Cardiac muscle cell (in vitro differentiated cells and primary cell): ENCODE results near the gene PEPD. TPM values are rescaled to one million over a fixed set of nuclear protein-coding genes. Genes with fewer than 3 reads are reported as not detected.

Experiments
- DNase-seq, 2 donors: peaks; one replicate each; pipeline versions ENCODE4 v3.0.0 to v3.0.0-alpha.2; 2010 to 2017; ENCODE audit warnings: low read depth in 1 of 2, low spot score in 1 of 2
- H3K27ac ChIP-seq: fragments of 200-600 bp; sonication (generic); 2 replicates; pipeline ENCODE4 v1.5.1; 2016
- H3K27me3 ChIP-seq: fragments of 200-600 bp; sonication (generic); 2 replicates; pipeline ENCODE4 v1.6.0; 2016; ENCODE audit warnings: control low read depth
- H3K36me3 ChIP-seq: fragments of 200-600 bp; sonication (generic); 2 replicates; pipeline ENCODE4 v1.5.1; 2016; ENCODE audit warnings: control low read depth
- H3K4me1 ChIP-seq: fragments of 200-600 bp; sonication (generic); 2 replicates; pipeline ENCODE4 v1.8.1; 2017; ENCODE audit warnings: low read depth, mild to moderate bottlenecking, mixed run types
- H3K4me3 ChIP-seq: fragments of 200-600 bp; sonication (generic); 2 replicates; pipeline ENCODE4 v1.5.1; 2016; ENCODE audit warnings: mild to moderate bottlenecking
- H3K9me3 ChIP-seq: fragments of 200-600 bp; sonication (generic); 2 replicates; pipeline ENCODE4 v1.5.1; 2017; ENCODE audit warnings: low read depth, mild to moderate bottlenecking, control low read depth
- polyA plus RNA-seq: library from polyadenylated mRNA; unstranded; fragments of >200 nt; fragmentation: Nextera tagmentation; extraction: Ambion mirVana; gene quantifications from 2 replicates; pipeline ENCODE4 v1.2.1, GENCODE V29; 2016
- total RNA-seq: library from RNA; depleted of rRNA; stranded (reverse); fragments of >200 nt; gene quantifications from 2 replicates; pipeline ENCODE4 v1.2.3, GENCODE V29; 2016
- TF ChIP-seq, protein P1 (sequence below): IDR thresholded peaks from 2 replicates; pipeline ENCODE4 v1.5.1; 2012; ENCODE audit warnings: low read depth, mild to moderate bottlenecking, low read length

PEPD gene
- total and polyA plus RNA-seq, 2 experiments from 2014 or later, result 40.3 to 80.6 TPM

DNA sequence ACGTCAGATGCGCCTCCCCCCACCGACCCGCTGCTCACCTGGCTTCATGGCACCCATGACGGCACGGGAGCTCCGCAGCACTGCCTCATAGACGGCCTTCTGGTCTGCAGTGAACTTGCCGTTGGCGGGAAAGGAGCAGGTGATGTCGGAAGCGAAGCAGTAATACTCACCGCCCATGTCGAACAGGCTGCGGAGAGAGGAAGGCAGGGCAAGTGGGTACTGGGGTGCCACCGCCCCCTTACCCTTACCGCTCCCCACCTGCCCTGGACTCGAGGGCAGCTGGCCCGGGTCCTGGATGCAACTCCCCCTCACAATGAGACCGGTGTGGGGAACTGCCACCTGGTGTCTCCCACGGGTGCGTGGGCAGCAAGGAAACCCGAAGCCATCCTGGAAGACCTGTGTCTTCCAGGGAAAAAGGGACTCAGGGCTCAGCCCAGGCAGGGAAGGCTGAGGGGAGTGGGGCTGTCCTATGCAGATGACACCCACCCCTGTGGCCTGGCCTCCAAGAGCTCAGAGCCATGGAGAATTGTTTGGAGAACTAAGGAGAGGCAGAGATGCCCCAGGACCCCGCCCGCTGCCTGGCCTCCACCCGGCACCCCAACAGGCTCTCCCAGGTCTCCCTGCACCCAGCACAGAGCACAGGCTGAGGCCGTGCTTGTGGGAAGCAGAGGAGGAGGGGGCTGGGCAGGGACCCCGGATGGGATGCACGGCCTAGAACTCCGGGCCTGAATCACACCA lies 119.7 kb downstream of the PEPD start:
- Histone ChIP-seq H3K4me3 (no peak overlapping the region), H3K27me3 (no peaks in the 10 kb centered on the region), H3K9me3 (no peaks in the 10 kb centered on the region), H3K4me1 (no peaks in the 10 kb centered on the region), H3K27ac (no peak overlapping the region), H3K36me3 (no peaks in the 10 kb centered on the region)
- TF ChIP-seq, protein P1, sequence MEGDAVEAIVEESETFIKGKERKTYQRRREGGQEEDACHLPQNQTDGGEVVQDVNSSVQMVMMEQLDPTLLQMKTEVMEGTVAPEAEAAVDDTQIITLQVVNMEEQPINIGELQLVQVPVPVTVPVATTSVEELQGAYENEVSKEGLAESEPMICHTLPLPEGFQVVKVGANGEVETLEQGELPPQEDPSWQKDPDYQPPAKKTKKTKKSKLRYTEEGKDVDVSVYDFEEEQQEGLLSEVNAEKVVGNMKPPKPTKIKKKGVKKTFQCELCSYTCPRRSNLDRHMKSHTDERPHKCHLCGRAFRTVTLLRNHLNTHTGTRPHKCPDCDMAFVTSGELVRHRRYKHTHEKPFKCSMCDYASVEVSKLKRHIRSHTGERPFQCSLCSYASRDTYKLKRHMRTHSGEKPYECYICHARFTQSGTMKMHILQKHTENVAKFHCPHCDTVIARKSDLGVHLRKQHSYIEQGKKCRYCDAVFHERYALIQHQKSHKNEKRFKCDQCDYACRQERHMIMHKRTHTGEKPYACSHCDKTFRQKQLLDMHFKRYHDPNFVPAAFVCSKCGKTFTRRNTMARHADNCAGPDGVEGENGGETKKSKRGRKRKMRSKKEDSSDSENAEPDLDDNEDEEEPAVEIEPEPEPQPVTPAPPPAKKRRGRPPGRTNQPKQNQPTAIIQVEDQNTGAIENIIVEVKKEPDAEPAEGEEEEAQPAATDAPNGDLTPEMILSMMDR, result no peak
- DNase-seq, result no peak

DNA sequence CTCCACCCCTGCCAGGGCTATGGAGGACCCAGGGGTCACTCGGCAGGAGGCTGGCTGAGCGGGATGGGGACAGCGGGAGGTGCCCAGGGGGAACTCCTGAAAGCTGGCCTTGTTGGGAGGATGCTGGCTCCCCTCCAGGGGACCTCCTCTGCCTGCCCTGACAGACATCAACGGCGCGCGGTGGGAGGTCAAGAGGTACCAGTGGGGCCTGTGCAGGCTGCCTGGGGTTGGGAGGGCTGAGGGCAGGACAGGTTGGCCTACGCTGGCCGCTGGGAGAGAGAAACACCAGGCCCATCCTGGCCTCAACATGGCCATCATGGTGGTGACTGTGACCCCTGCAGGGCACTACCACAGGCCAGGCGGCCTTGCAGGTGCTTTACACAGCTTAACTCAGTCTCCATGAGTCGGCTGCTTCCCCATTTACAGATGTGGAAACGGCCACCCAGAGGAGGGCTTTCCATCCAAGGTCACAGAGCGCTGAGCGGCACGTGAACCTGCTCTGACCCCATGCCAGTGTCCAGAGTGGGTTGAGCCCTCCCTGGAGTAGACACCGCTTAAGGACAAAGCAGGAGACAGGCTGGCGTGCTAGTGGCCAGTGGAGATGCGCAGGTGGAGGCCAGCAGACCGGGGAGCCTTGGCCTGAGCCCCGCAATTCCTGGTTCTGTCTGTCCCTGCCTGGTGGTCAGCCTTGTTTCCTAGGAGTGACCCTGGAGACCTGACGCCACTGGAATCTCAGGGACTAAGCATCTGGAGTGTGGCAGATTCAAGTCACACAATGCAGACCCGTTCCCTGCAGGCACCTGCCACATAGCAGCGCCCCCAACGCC lies 120.5 kb downstream of the PEPD start:
- Histone ChIP-seq H3K36me3 (no peaks in the 10 kb centered on the region), H3K9me3 (no peaks in the 10 kb centered on the region), H3K4me1 (no peaks in the 10 kb centered on the region), H3K27ac (no peak overlapping the region), H3K4me3 (no peak overlapping the region), H3K27me3 (no peaks in the 10 kb centered on the region)
- DNase-seq, result no peak
- TF ChIP-seq, protein P1, result no peak

DNA sequence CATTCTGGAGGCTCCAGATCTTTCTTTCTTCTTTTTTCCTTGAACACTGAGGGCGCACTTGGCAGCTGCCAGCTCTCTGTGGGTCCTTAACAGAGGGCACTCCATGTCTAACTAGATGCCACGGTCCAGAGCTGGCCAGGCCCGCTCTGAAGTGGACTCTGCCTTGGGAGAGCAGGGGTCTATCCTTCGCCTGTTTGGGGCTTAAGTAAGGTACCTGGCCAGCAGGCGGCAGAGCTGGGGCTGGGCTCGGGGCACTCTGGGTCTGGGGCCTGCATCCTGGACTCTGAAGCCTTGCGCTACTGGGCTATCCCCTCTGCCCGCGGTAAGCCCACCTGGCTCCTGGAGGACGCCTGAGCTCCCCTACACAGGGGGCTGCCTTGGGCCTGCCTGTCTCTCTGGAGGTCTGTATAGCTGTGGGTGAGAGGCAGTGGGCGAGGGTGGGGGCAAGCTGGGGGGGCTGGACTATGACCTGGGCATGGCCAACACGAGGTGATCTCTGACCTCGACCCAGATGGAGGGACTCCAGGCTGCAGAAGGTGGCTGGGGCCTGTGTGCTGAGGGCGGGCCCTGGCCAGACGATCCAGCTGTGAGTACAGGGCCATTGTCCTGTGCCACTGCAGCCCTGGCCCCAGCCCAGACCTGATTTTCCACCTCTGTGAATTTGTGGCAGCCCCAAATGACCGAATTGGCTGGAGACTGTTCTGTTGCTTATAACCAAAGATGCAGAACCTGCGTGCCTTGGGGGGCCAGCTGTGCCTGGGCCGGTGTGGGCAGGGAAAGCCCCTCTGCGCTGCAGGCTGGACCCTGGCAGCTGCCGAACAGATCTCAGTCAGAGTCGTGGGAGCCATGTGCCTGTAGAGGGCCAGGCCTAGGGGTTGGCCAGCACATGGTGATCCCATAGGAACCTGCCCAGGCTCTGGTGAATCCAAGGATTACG lies 121.6 kb downstream of the PEPD start:
- H3K4me1 ChIP-seq, result no peaks in the 10 kb centered on the region
- H3K36me3 ChIP-seq, result no peaks in the 10 kb centered on the region
- no peaks in the 10 kb centered on the region for H3K27me3 ChIP-seq
- no peak for DNase-seq
- H3K27ac ChIP-seq, result no peak overlapping the region
- H3K4me3 ChIP-seq, result no peak overlapping the region
- TF ChIP-seq, protein P1, result no peak
- no peaks in the 10 kb centered on the region for H3K9me3 ChIP-seq

DNA sequence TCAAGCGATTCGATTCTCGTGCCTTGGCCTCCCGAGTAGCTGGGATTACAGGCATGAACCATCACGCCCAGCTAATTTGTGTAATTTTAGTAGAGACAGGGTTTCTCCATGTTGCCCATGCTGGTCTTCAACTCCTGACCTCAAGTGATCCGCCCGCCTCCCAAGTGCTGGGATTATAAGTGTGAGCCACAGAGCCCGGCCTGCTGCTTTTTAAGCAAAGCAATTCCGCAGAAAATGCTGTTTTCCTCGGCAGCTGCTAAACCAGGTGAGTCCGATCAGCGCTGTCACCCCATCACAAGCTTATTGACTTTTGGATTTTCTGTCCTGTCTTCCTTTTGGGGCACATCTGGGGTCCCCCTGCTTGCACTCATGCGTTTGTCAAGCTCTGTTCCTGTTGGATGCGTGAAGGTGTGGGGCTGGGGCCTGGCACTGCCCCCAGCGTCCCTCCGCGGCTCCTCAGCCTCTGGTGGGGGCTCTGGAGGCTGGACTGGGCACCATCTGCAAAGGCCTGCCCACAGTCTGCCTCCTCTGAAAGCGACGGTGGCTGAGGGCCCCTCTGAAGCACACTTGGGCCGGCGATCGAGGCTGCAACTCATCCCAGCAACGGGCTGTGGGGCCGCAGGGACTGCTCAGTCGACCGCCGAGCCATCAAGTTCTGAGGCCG lies 122.4 kb downstream of the PEPD start:
- no peak for DNase-seq
- TF ChIP-seq, protein P1, result no peak
- Histone ChIP-seq H3K4me3 (no peak overlapping the region), H3K27me3 (no peaks in the 10 kb centered on the region), H3K9me3 (no peaks in the 10 kb centered on the region), H3K4me1 (no peaks in the 10 kb centered on the region), H3K36me3 (no peaks in the 10 kb centered on the region), H3K27ac (no peak overlapping the region)
